Trophoblast cell (in vitro differentiated cells and primary cell): ENCODE measurements around the gene ZNF337. TPM values are rescaled to one million over a fixed set of nuclear protein-coding genes. Genes with fewer than 3 reads are reported as not detected.

Experiments used
- DNase-seq, 2 donors: peaks; one replicate each; pipeline ENCODE4 v3.0.0-alpha.2; 2016
- H2AFZ ChIP-seq: 2 replicates; pipeline ENCODE4 v1.6.1; 2013; ENCODE audit warnings: low read length, moderate library complexity, mild to moderate bottlenecking; ENCODE audit not compliant: insufficient read depth, poor library complexity
- H2AK5ac ChIP-seq: 2 replicates; pipeline ENCODE4 v1.6.1; 2013; ENCODE audit warnings: mild to moderate bottlenecking, low read length
- H2BK120ac ChIP-seq: 2 replicates; pipeline ENCODE4 v1.6.1; 2013; ENCODE audit warnings: low read length, mild to moderate bottlenecking, moderate library complexity; ENCODE audit not compliant: insufficient read depth, poor library complexity
- H2BK12ac ChIP-seq: 2 replicates; pipeline ENCODE4 v1.6.1; 2013; ENCODE audit warnings: mild to moderate bottlenecking, low read length, moderate library complexity
- H2BK5ac ChIP-seq: 2 replicates; pipeline ENCODE4 v1.6.1; 2013; ENCODE audit warnings: low read length, low read depth, moderate library complexity, mild to moderate bottlenecking; ENCODE audit not compliant: poor library complexity
- H3K14ac ChIP-seq: 2 replicates; pipeline ENCODE4 v1.6.1; 2013; ENCODE audit warnings: mild to moderate bottlenecking, low read length
- H3K18ac ChIP-seq: 2 replicates; pipeline ENCODE4 v1.6.1; 2013; ENCODE audit warnings: mild to moderate bottlenecking, low read length
- H3K23ac ChIP-seq: 2 replicates; pipeline ENCODE4 v1.6.1; 2013; ENCODE audit warnings: low read length
- H3K27ac ChIP-seq: 2 replicates; pipeline ENCODE4 v1.5.1; 2013; ENCODE audit warnings: low read depth, mild to moderate bottlenecking, inconsistent platforms, low read length, moderate library complexity
- H3K27me3 ChIP-seq: 2 replicates; pipeline ENCODE4 v1.6.1; 2013; ENCODE audit warnings: inconsistent platforms, mild to moderate bottlenecking, low read length, moderate library complexity; ENCODE audit not compliant: insufficient read depth
- H3K36me3 ChIP-seq, 2 experiments: 1 replicate in 1 of 2; 2 replicates in 1 of 2; pipeline ENCODE4 v1.6.1; 2013; ENCODE audit warnings: low read length in 2 of 2, mild to moderate bottlenecking in 2 of 2, moderate library complexity in 1 of 2; ENCODE audit not compliant: insufficient read depth in 2 of 2, control insufficient read depth in 1 of 2
- H3K4ac ChIP-seq: 2 replicates; pipeline ENCODE4 v1.6.1; 2013; ENCODE audit warnings: low read depth, mild to moderate bottlenecking, low read length, moderate library complexity
- H3K4me1 ChIP-seq, 2 experiments: 1 replicate in 1 of 2; 2 replicates in 1 of 2; pipeline ENCODE4 v1.6.1; 2013; ENCODE audit warnings: low read length in 2 of 2, mild to moderate bottlenecking in 2 of 2, moderate library complexity in 1 of 2; ENCODE audit not compliant: insufficient read depth in 2 of 2, control insufficient read depth in 1 of 2
- H3K4me2 ChIP-seq: 2 replicates; pipeline ENCODE4 v1.6.1; 2013; ENCODE audit warnings: inconsistent platforms, mild to moderate bottlenecking, low read length, moderate library complexity
- H3K4me3 ChIP-seq: 2 replicates; pipeline ENCODE4 v1.5.1; 2013; ENCODE audit warnings: mild to moderate bottlenecking, low read depth, low read length, inconsistent platforms
- H3K79me1 ChIP-seq: one replicate; pipeline ENCODE4 v1.6.1; 2013; ENCODE audit warnings: low read length
- H3K79me2 ChIP-seq: 2 replicates; pipeline ENCODE4 v1.6.1; 2013; ENCODE audit warnings: low read length, mild to moderate bottlenecking; ENCODE audit not compliant: control insufficient read depth, insufficient read depth, poor library complexity
- H3K9ac ChIP-seq: 2 replicates; pipeline ENCODE4 v1.6.1; 2013; ENCODE audit warnings: mild to moderate bottlenecking, low read length
- H3K9me3 ChIP-seq: 2 replicates; pipeline ENCODE4 v1.6.1; 2013; ENCODE audit warnings: low read depth, mild to moderate bottlenecking, control low read depth, inconsistent platforms, low read length; ENCODE audit not compliant: insufficient read depth
- H4K12ac ChIP-seq: 2 replicates; pipeline ENCODE4 v1.6.1; 2013; ENCODE audit warnings: low read depth, mild to moderate bottlenecking, low read length, moderate library complexity
- H4K8ac ChIP-seq: 2 replicates; pipeline ENCODE4 v1.6.1; 2013; ENCODE audit warnings: low read depth, mild to moderate bottlenecking, low read length, moderate library complexity
- H4K91ac ChIP-seq: one replicate; pipeline ENCODE4 v1.6.1; 2013; ENCODE audit warnings: low read depth, mild to moderate bottlenecking, low read length, moderate library complexity
- WGBS: extraction: QIAGEN DNeasy Blood & Tissue Kit; methylation state at CpG from one replicate; pipeline ENCODE4 v1.1.7; 2013; ENCODE audit warnings: missing lambda C conversion rate; ENCODE audit not compliant: insufficient read length, insufficient coverage; ENCODE audit errors: extremely low coverage; 5-methylcytosine and 5-hydroxymethylcytosine counted together
- polyA plus RNA-seq: library from polyadenylated mRNA; stranded (reverse); fragments of 200-250 nt; gene quantifications from 2 replicates; pipeline ENCODE4 v1.2.3, GENCODE V29; 2013

Gene ZNF337
- polyA plus RNA-seq = 4.6 and 5.1 TPM in 2 replicates

DNA sequence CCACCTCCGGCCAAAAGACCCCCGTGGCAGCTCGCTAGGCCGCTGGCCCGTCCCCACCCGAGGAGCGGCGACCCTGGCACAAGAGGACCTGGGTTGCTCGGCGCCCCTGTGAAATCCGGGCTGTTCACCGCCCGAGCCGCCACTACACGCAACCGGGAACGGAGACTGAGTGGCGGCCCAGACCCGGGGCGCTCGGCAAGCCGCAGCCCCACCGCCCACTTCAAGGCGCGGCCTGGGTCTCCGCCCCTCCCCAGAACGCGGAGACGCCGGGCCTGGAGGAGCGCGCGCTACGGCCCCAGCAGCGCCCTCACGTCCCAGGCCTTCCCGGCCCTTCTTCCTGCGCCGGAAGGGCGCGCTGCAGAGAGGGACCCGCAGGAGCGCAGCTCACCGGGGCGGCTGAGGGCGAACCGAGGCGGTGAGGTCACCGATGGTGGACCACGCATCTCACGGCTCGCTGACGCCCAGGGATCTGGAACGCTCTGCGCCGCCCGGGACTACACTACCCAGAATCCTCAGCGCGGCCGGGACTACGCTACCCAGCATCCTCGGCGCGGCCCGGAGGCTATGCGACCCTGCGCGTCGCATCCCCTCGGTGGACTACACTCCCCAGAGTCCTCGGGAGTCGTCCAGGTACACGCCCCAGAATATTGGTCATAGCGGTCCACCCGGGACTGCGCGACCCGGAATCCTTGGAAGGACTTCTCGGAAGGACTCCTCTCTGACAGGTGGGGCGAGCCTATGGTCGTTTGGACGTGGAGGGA lies at the start of gene ZNF337:
TSS of gene ZNF337 (minus strand) at position 483 of the 761 bp plus-strand sequence. CDS start 10,436 bp downstream, outside the sequence.
- Histone ChIP-seq H2AK5ac (peak within 1 kb of the TSS; percentile 44), H2AFZ (peak within 1 kb of the TSS; percentile 84), H2BK120ac (peak within 1 kb of the TSS; percentile 88), H2BK12ac (no peak within 1 kb of the TSS), H3K36me3 (no peaks in the 10 kb centered on the region), H3K14ac (peak within 1 kb of the TSS; percentile 97), H3K4me2 (peak within 1 kb of the TSS; percentile 85), H2BK5ac (peak within 1 kb of the TSS; percentile 83), H4K8ac (peak within 1 kb of the TSS; percentile 95), H3K4ac (peak within 1 kb of the TSS; percentile 87), H3K9me3 (no peaks in the 10 kb centered on the region), H3K23ac (no peak within 1 kb of the TSS), H4K91ac (peak within 1 kb of the TSS; percentile 91), H3K18ac (peak within 1 kb of the TSS; percentile 96), H3K4me1 (peaks cover 0 to 3% of the 10 kb centered on the region in 2 experiments), H3K27me3 (no peaks in the 10 kb centered on the region), H3K27ac (peak within 1 kb of the TSS; percentile 91), H3K79me1 (peaks cover 9% of the 10 kb centered on the region), H3K9ac (peak within 1 kb of the TSS; percentile 97), H3K4me3 (peak within 1 kb of the TSS; percentile 94), H3K79me2 (peaks cover 8% of the 10 kb centered on the region), H4K12ac (peak within 1 kb of the TSS; percentile 76)
- DNase-seq = peak; percentile 88 to 93
- no CpG with 5 or more reads among the region's 82 CpGs for WGBS

DNA sequence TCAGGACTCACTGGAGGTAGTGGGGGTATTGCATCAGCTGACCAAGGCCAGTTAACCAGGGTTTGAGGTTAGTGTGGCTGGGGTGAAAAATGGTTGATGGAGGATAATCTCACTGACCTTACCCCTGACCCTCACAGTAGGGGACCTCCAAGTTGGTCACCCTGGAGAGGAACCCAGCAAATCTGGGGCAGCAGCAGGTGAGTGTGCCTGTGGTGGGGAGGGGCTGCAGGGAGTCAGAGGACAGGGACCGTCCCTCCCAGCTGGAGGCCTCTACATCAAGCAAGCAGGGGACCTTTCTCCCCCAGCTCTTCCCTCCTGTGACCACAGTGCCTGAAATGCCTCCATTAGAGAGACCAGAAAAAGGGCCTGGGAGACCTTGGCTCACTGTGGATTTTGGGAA lies 49.1 kb upstream of the ZNF337 start:
- Histone ChIP-seq H3K27ac (no peak overlapping the region), H3K79me1 (no peaks in the 10 kb centered on the region), H3K4ac (no peak overlapping the region), H3K9me3 (peaks cover 2% of the 10 kb centered on the region), H3K36me3 (no peaks in the 10 kb centered on the region), H3K27me3 (no peaks in the 10 kb centered on the region), H4K12ac (no peak overlapping the region), H2AK5ac (no peak overlapping the region), H2BK120ac (no peak overlapping the region), H4K91ac (no peak overlapping the region), H4K8ac (no peak overlapping the region), H3K4me2 (no peak overlapping the region), H3K14ac (no peak overlapping the region), H3K79me2 (no peaks in the 10 kb centered on the region), H2BK5ac (no peak overlapping the region), H2BK12ac (no peak overlapping the region), H3K4me1 (no peaks in the 10 kb centered on the region), H3K9ac (no peak overlapping the region), H3K18ac (no peak overlapping the region), H3K4me3 (no peak overlapping the region), H3K23ac (no peak overlapping the region), H2AFZ (no peak overlapping the region)
- no CpG with 5 or more reads among the region's 1 CpG for WGBS
- DNase-seq = no peak

DNA sequence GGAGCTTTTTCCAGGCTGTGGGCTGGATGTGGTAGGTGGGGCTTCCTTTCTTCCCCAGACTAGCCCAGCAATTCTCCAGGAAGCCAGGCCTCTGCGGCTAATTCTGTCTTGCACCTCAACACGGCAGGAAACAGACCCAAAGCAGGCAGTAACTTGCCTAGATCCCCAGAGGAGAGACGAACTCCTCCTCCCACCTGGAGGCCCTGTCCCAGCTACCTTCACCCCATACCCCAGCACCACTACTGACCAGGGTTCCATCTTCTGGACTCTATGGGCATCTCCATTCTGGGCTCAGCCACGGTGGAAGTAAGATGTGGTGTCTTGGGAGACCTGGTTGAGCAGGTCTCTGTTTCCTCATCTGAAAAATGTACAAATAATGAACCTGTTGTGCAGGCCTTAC lies 48.4 kb upstream of the ZNF337 start:
- no peak overlapping the region for H3K4ac ChIP-seq
- H3K27me3 ChIP-seq = no peaks in the 10 kb centered on the region
- no CpG with 5 or more reads among the region's 4 CpGs for WGBS
- H3K79me2 ChIP-seq = no peaks in the 10 kb centered on the region
- no peak overlapping the region for H2BK120ac ChIP-seq
- H4K91ac ChIP-seq = no peak overlapping the region
- no peak overlapping the region for H3K4me2 ChIP-seq
- H3K9ac ChIP-seq = no peak overlapping the region
- H3K79me1 ChIP-seq = no peaks in the 10 kb centered on the region
- no peaks in the 10 kb centered on the region for H3K4me1 ChIP-seq
- H3K14ac ChIP-seq = no peak overlapping the region
- no peak for DNase-seq
- no peak overlapping the region for H2BK12ac ChIP-seq
- H3K9me3 ChIP-seq = peaks cover 2% of the 10 kb centered on the region
- H4K12ac ChIP-seq = no peak overlapping the region
- H3K27ac ChIP-seq = no peak overlapping the region
- no peak overlapping the region for H3K4me3 ChIP-seq
- no peak overlapping the region for H2AK5ac ChIP-seq
- no peak overlapping the region for H3K23ac ChIP-seq
- no peak overlapping the region for H3K18ac ChIP-seq
- H2BK5ac ChIP-seq = no peak overlapping the region
- H3K36me3 ChIP-seq = no peaks in the 10 kb centered on the region
- no peak overlapping the region for H4K8ac ChIP-seq
- H2AFZ ChIP-seq = no peak overlapping the region

DNA sequence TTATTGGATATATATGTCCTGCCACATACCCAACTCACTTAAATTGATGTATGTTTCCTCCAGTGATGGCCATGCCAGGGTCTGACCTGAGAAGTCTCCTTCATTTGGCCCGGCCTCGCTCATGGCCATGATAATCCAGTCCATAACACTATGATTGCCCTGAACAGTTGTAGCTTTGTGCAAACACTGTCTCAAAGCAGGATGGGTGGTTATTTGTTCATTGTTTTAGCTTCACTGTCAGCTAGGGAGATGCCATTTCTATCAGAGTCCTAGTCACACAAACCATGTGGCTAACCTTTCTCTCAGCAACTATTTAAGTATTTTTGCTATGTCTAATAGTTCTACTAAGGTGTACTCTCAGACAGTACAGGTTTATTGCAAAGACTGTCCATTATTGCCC lies 47.6 kb upstream of the ZNF337 start:
- no peak overlapping the region for H2AK5ac ChIP-seq
- H4K8ac ChIP-seq = no peak overlapping the region
- H3K4me1 ChIP-seq = no peaks in the 10 kb centered on the region
- H3K27me3 ChIP-seq = no peaks in the 10 kb centered on the region
- H3K14ac ChIP-seq = no peak overlapping the region
- no peak overlapping the region for H3K9ac ChIP-seq
- peaks cover 2% of the 10 kb centered on the region for H3K9me3 ChIP-seq
- H3K79me1 ChIP-seq = no peaks in the 10 kb centered on the region
- no peak overlapping the region for H3K23ac ChIP-seq
- H3K36me3 ChIP-seq = no peaks in the 10 kb centered on the region
- H3K79me2 ChIP-seq = no peaks in the 10 kb centered on the region
- no peak overlapping the region for H2BK120ac ChIP-seq
- H3K18ac ChIP-seq = no peak overlapping the region
- H4K91ac ChIP-seq = no peak overlapping the region
- H2BK5ac ChIP-seq = no peak overlapping the region
- H3K4me3 ChIP-seq = no peak overlapping the region
- H3K27ac ChIP-seq = no peak overlapping the region
- H3K4me2 ChIP-seq = no peak overlapping the region
- H2BK12ac ChIP-seq = no peak overlapping the region
- H3K4ac ChIP-seq = no peak overlapping the region
- DNase-seq = no peak
- no peak overlapping the region for H2AFZ ChIP-seq
- no peak overlapping the region for H4K12ac ChIP-seq
- WGBS = no CpG with 5 or more reads among the region's 2 CpGs
